PC-3 (cell line): Measurements from ENCODE around the gene VIPR2.
"Not testable (repeated sequence)": the region's sequence is repeated elsewhere in the genome, so short reads cannot be mapped to it uniquely, and the experiment has no call there.

Source experiments
- EZH2 ChIP-seq: fragments of 300-600 bp; sonication (generic); IDR thresholded peaks from one replicate; pipeline ENCODE4 v1.6.1; 2017; ENCODE audit warnings: antibody characterized with exemption, mild to moderate bottlenecking, low read length; ENCODE audit not compliant: unreplicated experiment
- EZH2phosphoT487 ChIP-seq: fragments of 300-600 bp; sonication (generic); IDR thresholded peaks from 2 replicates; pipeline ENCODE4 v1.6.1; 2018; ENCODE audit warnings: mild to moderate bottlenecking, antibody characterized with exemption, low read length, borderline replicate concordance
- TF ChIP-seq, protein P1 (sequence below): fragments of 300-600 bp; sonication (generic); conservative IDR thresholded peaks from 2 replicates; pipeline ENCODE4 v1.5.1; 2017; ENCODE audit warnings: antibody characterized with exemption, low read depth, mild to moderate bottlenecking, low read length

DNA sequence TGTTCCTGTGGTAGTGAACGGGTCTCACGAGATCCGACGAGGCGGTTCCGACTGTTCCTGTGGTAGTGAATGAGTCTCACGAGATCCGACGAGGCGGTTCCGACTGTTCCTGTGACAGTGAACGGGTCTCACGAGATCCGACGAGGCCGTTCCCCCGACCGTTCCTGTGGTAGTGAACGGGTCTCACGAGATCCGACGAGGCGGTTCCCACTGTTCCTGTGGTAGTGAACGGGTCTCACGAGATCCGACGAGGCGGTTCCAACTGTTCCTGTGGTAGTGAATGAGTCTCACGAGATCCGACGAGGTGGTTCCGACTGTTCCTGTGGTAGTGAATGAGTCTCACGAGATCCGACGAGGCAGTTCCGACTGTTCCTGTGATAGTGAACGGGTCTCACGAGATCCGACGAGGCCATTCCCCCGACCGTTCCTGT is 43.0 kb downstream of the VIPR2 start:
- TF ChIP-seq, protein P1, sequence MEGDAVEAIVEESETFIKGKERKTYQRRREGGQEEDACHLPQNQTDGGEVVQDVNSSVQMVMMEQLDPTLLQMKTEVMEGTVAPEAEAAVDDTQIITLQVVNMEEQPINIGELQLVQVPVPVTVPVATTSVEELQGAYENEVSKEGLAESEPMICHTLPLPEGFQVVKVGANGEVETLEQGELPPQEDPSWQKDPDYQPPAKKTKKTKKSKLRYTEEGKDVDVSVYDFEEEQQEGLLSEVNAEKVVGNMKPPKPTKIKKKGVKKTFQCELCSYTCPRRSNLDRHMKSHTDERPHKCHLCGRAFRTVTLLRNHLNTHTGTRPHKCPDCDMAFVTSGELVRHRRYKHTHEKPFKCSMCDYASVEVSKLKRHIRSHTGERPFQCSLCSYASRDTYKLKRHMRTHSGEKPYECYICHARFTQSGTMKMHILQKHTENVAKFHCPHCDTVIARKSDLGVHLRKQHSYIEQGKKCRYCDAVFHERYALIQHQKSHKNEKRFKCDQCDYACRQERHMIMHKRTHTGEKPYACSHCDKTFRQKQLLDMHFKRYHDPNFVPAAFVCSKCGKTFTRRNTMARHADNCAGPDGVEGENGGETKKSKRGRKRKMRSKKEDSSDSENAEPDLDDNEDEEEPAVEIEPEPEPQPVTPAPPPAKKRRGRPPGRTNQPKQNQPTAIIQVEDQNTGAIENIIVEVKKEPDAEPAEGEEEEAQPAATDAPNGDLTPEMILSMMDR: not testable (repeated sequence)
- not testable (repeated sequence) for TF ChIP-seq EZH2, EZH2phosphoT487
